SU-DHL-6 (cell line): ENCODE data around the gene CD83.

Source experiments
- EZH2phosphoT487 ChIP-seq: fragments of 200-600 bp; sonication (generic), shearing (Covaris generic); conservative IDR thresholded peaks from 2 replicates; pipeline ENCODE4 v1.6.1; 2018; ENCODE audit warnings: mild to moderate bottlenecking, antibody characterized with exemption, low read length, moderate library complexity, mixed read lengths
- TF ChIP-seq, protein P1 (sequence below): fragments of 200-600 bp; sonication (generic); IDR thresholded peaks from one replicate; pipeline ENCODE4 v1.5.1; 2017; ENCODE audit warnings: antibody characterized with exemption, mild to moderate bottlenecking, low read length, moderate library complexity; ENCODE audit not compliant: insufficient read depth, poor library complexity, severe bottlenecking

DNA sequence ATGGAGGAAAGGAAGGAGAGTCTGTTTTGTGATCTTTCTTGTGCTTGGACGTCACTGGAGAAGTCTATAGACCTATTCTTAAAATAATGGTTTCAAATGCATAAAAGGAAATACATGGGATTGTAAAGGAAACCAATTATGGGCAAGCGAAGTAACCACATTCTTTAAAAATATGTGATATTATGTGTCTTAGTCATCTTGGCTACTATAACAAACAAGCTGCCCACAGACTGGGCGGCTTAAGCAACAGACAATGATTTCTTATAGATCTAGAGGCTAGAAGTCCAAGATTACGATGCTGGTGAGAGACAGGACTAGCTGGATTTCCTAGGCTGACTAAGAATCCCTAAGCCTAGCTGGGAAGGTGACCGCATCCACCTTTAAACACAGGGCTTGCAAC is 49.4 kb upstream of the CD83 start:
- TF ChIP-seq, protein P1, sequence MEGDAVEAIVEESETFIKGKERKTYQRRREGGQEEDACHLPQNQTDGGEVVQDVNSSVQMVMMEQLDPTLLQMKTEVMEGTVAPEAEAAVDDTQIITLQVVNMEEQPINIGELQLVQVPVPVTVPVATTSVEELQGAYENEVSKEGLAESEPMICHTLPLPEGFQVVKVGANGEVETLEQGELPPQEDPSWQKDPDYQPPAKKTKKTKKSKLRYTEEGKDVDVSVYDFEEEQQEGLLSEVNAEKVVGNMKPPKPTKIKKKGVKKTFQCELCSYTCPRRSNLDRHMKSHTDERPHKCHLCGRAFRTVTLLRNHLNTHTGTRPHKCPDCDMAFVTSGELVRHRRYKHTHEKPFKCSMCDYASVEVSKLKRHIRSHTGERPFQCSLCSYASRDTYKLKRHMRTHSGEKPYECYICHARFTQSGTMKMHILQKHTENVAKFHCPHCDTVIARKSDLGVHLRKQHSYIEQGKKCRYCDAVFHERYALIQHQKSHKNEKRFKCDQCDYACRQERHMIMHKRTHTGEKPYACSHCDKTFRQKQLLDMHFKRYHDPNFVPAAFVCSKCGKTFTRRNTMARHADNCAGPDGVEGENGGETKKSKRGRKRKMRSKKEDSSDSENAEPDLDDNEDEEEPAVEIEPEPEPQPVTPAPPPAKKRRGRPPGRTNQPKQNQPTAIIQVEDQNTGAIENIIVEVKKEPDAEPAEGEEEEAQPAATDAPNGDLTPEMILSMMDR: no peak
- TF ChIP-seq EZH2phosphoT487: no peak
